Calu3 (cell line): Measurements from ENCODE around the gene SEC63. TPM values are rescaled to one million over a fixed set of nuclear protein-coding genes. Genes with fewer than 3 reads are reported as not detected.
"Not testable (repeated sequence)": the region's sequence is repeated elsewhere in the genome, so short reads cannot be mapped to it uniquely, and the experiment has no call there.

Experiments used
- BruUV-seq: library from RNA; stranded (reverse); fragments of 400-500 nt; replicated peaks from 2 replicates; lab custom pipeline; 2021; lab: Mats Ljungman, UMichigan
- CTCF ChIA-PET: fragments of 300-600 bp; sonication (Branson Sonifier 250); formaldehyde crosslinking; loops from one replicate; lab custom pipeline; 2022; ENCODE audit warnings: antibody characterized with exemption; lab: Charles Lee
- DNase-seq: peaks from one replicate; pipeline ENCODE4 v3.0.0; 2022
- H3K27ac Mint-ChIP-seq: one replicate; pipeline ENCODE4 v1.8.0; 2022; ENCODE audit warnings: mixed read lengths; ENCODE audit not compliant: unreplicated experiment
- H3K27me3 Mint-ChIP-seq: one replicate; pipeline ENCODE4 v1.8.0; 2022; ENCODE audit warnings: mixed read lengths; ENCODE audit not compliant: unreplicated experiment
- H3K36me3 Mint-ChIP-seq: one replicate; pipeline ENCODE4 v1.8.0; 2022; ENCODE audit warnings: mild to moderate bottlenecking, moderate library complexity, mixed read lengths; ENCODE audit not compliant: insufficient read depth, unreplicated experiment
- H3K4me1 Mint-ChIP-seq: one replicate; pipeline ENCODE4 v1.8.0; 2022; ENCODE audit warnings: mild to moderate bottlenecking, low read depth, mixed read lengths; ENCODE audit not compliant: unreplicated experiment
- H3K4me3 Mint-ChIP-seq: one replicate; pipeline ENCODE4 v1.8.0; 2022; ENCODE audit warnings: mild to moderate bottlenecking, low read depth, moderate library complexity, mixed read lengths; ENCODE audit not compliant: unreplicated experiment
- H3K9me3 Mint-ChIP-seq: one replicate; pipeline ENCODE4 v1.8.0; 2022; ENCODE audit warnings: low read depth, mixed read lengths; ENCODE audit not compliant: unreplicated experiment
- CTCF ChIP-seq: fragments of 200-600 bp; IDR thresholded peaks from one replicate; pipeline ENCODE4 v1.8.0; 2022; ENCODE audit warnings: antibody characterized with exemption; ENCODE audit not compliant: unreplicated experiment
- intact Hi-C: fragments of 100-400 bp; cut with micrococcal nuclease; formaldehyde crosslinking; loops from one replicate; pipeline ENCODE4 v1.10.0; 2022; ENCODE audit not compliant: unreplicated experiment
- total RNA-seq: library from RNA; stranded (reverse); gene quantifications from 2 replicates; pipeline ENCODE4 v1.2.3, GENCODE V29; 2022

Gene SEC63
- total RNA-seq, 1 experiment from 2014 or later, result 135 TPM

GRCh38 chr6:107962723-107963122 lies 4.7 kb upstream of the SEC63 start:
- no peaks in the 10 kb centered on the region for H3K4me1 Mint-ChIP-seq
- H3K9me3 Mint-ChIP-seq, result no peaks in the 10 kb centered on the region
- BruUV-seq, result no TSS peak
- H3K4me3 Mint-ChIP-seq, result no peak overlapping the region
- CTCF ChIA-PET, result no interaction called here
- H3K27ac Mint-ChIP-seq, result no peak overlapping the region
- no peak for TF ChIP-seq CTCF
- intact Hi-C loops, result no loop called here
- H3K36me3 Mint-ChIP-seq, result peaks cover 9% of the 10 kb centered on the region
- H3K27me3 Mint-ChIP-seq, result no peaks in the 10 kb centered on the region
- no peak for DNase-seq

GRCh38 chr6:107959392-107959791 lies 1.4 kb upstream of the SEC63 start:
- H3K36me3 Mint-ChIP-seq, result peaks cover 39% of the 10 kb centered on the region
- intact Hi-C loops, result no loop called here
- no peaks in the 10 kb centered on the region for H3K4me1 Mint-ChIP-seq
- CTCF ChIA-PET, result no interaction called here
- H3K9me3 Mint-ChIP-seq, result no peaks in the 10 kb centered on the region
- H3K27ac Mint-ChIP-seq, result no peak overlapping the region
- no peak overlapping the region for H3K4me3 Mint-ChIP-seq
- no peaks in the 10 kb centered on the region for H3K27me3 Mint-ChIP-seq
- no peak for TF ChIP-seq CTCF
- no TSS peak for BruUV-seq
- DNase-seq, result no peak

- Mint-ChIP-seq H3K36me3 (peaks cover 39% of the 10 kb centered on the region), H3K27ac (peak overlapping the region; percentile 89), H3K4me3 (peak overlapping the region; percentile 87)
- BruUV-seq, result TSS peak; percentile 66
- H3K4me1 Mint-ChIP-seq, CTCF ChIA-PET, H3K27me3 Mint-ChIP-seq, H3K9me3 Mint-ChIP-seq, DNase-seq, intact Hi-C loops: not testable (repeated sequence)
These were observed 818 bp upstream of the SEC63 start for GRCh38 chr6:107958689-107959362.

- Mint-ChIP-seq H3K9me3 (no peaks in the 10 kb centered on the region), H3K27me3 (no peaks in the 10 kb centered on the region), H3K4me1 (no peaks in the 10 kb centered on the region), H3K4me3 (peak overlapping the region; percentile 87), H3K36me3 (peaks cover 39% of the 10 kb centered on the region), H3K27ac (peak overlapping the region; percentile 89)
- no peak for TF ChIP-seq CTCF
- no TSS peak for BruUV-seq
- intact Hi-C loops, result loop anchor here (2.0 kb wide), 1 partner anchor 15 kb away; no protein-coding TSS in a partner anchor
- CTCF ChIA-PET, result interaction anchor here (0.6 to 1.1 kb wide), 3 partner anchors 10 to 92 kb away, joined by 3 read pairs; no protein-coding TSS in a partner anchor
- DNase-seq, result peak; percentile 36
These were observed 600 bp downstream of the SEC63 start for GRCh38 chr6:107957308-107957908.
